HCT116 (cell line): ENCODE results near the gene PRKCZ. TPM values are rescaled to one million over a fixed set of nuclear protein-coding genes. Genes with fewer than 3 reads are reported as not detected.

ENCODE experiments used
- ATAC-seq: fragments of 200-7000 bp; cut with Tn5 transposase; 2 replicates; pipeline ENCODE4 v1.9.1; 2020; ENCODE audit warnings: mild to moderate bottlenecking, moderate library complexity
- BruUV-seq: library from RNA; stranded (reverse); fragments of 400-500 nt; replicated peaks from 2 replicates; lab custom pipeline; 2021; lab: Mats Ljungman, UMichigan
- CTCF ChIA-PET: fragments of 300-600 bp; sonication (Branson Sonifier 250); formaldehyde crosslinking; loops from one replicate; lab custom pipeline; 2021; ENCODE audit warnings: antibody characterized with exemption; lab: Charles Lee
- POLR2A ChIA-PET: fragments of 300-600, 350-600 bp; sonication (Branson Sonifier 250); formaldehyde crosslinking; loops from one replicate; lab custom pipeline; 2021; ENCODE audit warnings: antibody characterized with exemption; lab: Charles Lee
- RAD21 ChIA-PET, 2 experiments: fragments of 300-600 bp; sonication (Branson Sonifier 250); formaldehyde crosslinking; loops; one replicate each; lab custom pipeline; 2023; ENCODE audit warnings: low total read pairs in 2 of 2; ENCODE audit not compliant: uncharacterized antibody in 2 of 2, unreplicated experiment in 2 of 2, low non-redundant PET in 1 of 2; lab: Charles Lee
- DNase-seq: peaks from one replicate; pipeline ENCODE4 v3.0.0-alpha.2; 2010; ENCODE audit warnings: low read depth, low spot score
- H2AFZ ChIP-seq: fragments of 200-600 bp; shearing (Covaris generic), sonication (generic); 2 replicates; pipeline ENCODE4 v1.6.1; 2017; ENCODE audit warnings: low read depth, mixed run types, mixed read lengths, antibody characterized with exemption, low read length; ENCODE audit not compliant: poor library complexity, severe bottlenecking
- H3K27ac ChIP-seq: 2 replicates; pipeline ENCODE4 v1.5.1; 2012; ENCODE audit warnings: low read depth, low read length
- H3K27me3 ChIP-seq: fragments of 200-600 bp; sonication (generic); 2 replicates; pipeline ENCODE4 v1.6.1; 2016; ENCODE audit warnings: mixed run types, low read length, mixed read lengths; ENCODE audit not compliant: insufficient read depth
- H3K36me3 ChIP-seq, 2 experiments: fragments of 200-500 bp in 1 of 2; fragments of 200-600 bp in 1 of 2; sonication (Bioruptor generic) in 1 of 2; sonication (generic) in 1 of 2; 2 replicates each; pipeline versions ENCODE4 v1.5.1 to v1.6.1; 2014 to 2016; ENCODE audit warnings: low read length in 2 of 2, inconsistent platforms in 1 of 2, mixed read lengths in 1 of 2, mixed run types in 1 of 2; ENCODE audit not compliant: insufficient read depth in 2 of 2, control insufficient read depth in 1 of 2
- H3K4me1 ChIP-seq, 2 experiments: fragments of 200-600 bp in 1 of 2; sonication (generic) in 1 of 2; 2 replicates each; pipeline versions ENCODE4 v1.5.1 to v1.6.1; 2012 to 2017; ENCODE audit warnings: low read length in 2 of 2, inconsistent platforms in 1 of 2, mild to moderate bottlenecking in 1 of 2, mixed read lengths in 1 of 2, mixed run types in 1 of 2, moderate library complexity in 1 of 2; ENCODE audit not compliant: insufficient read depth in 2 of 2, control insufficient read depth in 1 of 2
- H3K4me2 ChIP-seq: fragments of 200-600 bp; sonication (generic); 2 replicates; pipeline ENCODE4 v1.6.1; 2017; ENCODE audit warnings: mixed run types, low read length, mixed read lengths
- H3K4me3 ChIP-seq, 2 experiments: fragments of 200-600 bp in 1 of 2; sonication (generic) in 1 of 2; replicated peaks in 1 of 2; 2 replicates each; pipeline ENCODE4 v1.5.1; 2011 to 2016; ENCODE audit warnings: low read length in 2 of 2, control low read depth in 1 of 2, low read depth in 1 of 2, mild to moderate bottlenecking in 1 of 2, mixed read lengths in 1 of 2, mixed run types in 1 of 2
- H3K79me2 ChIP-seq: fragments of 200-600 bp; sonication (generic); 2 replicates; pipeline ENCODE4 v1.6.1; 2017; ENCODE audit warnings: mild to moderate bottlenecking, mixed run types, low read length, moderate library complexity, mixed read lengths; ENCODE audit not compliant: insufficient read depth
- H3K9ac ChIP-seq: fragments of 200-600 bp; sonication (generic); 2 replicates; pipeline ENCODE4 v1.6.1; 2016; ENCODE audit warnings: low read length, mixed read lengths
- H3K9me2 ChIP-seq: fragments of 200-600 bp; sonication (generic), shearing (Covaris generic); 2 replicates; pipeline ENCODE4 v1.6.1; 2017; ENCODE audit warnings: mixed run types, mild to moderate bottlenecking, moderate library complexity; ENCODE audit not compliant: insufficient read depth
- H3K9me3 ChIP-seq, 2 experiments: fragments of 200-500 bp in 1 of 2; fragments of 200-600 bp in 1 of 2; sonication (Bioruptor generic) in 1 of 2; sonication (generic) in 1 of 2; 2 replicates each; pipeline ENCODE4 v1.6.1; 2014 to 2017; ENCODE audit warnings: low read length in 2 of 2, mixed read lengths in 2 of 2, inconsistent platforms in 1 of 2, low read depth in 1 of 2, mild to moderate bottlenecking in 1 of 2, mixed run types in 1 of 2, moderate library complexity in 1 of 2; ENCODE audit not compliant: control insufficient read depth in 1 of 2, insufficient read depth in 1 of 2
- H4K20me1 ChIP-seq: fragments of 200-600 bp; sonication (generic), shearing (Covaris generic); 2 replicates; pipeline ENCODE4 v1.6.1; 2017; ENCODE audit warnings: mixed run types, mild to moderate bottlenecking, moderate library complexity; ENCODE audit not compliant: insufficient read depth
- POLR2AphosphoS5 ChIP-seq: IDR thresholded peaks from 2 replicates; pipeline ENCODE4 v1.6.1; 2011; ENCODE audit warnings: mild to moderate bottlenecking, low read depth, low read length, moderate library complexity
- SP1 ChIP-seq: IDR thresholded peaks from 2 replicates; pipeline ENCODE4 v1.6.1; 2012; ENCODE audit warnings: low read depth
- YY1 ChIP-seq: IDR thresholded peaks from 2 replicates; pipeline ENCODE4 v1.6.1; 2011; ENCODE audit warnings: low read length, low read depth, moderate library complexity, mild to moderate bottlenecking; ENCODE audit not compliant: insufficient replicate concordance; ENCODE audit errors: extremely low read depth
- intact Hi-C: fragments of 100-400 bp; cut with micrococcal nuclease; formaldehyde crosslinking; loops from 2 replicates; pipeline ENCODE4 v1.10.0; 2022
- total RNA-seq: library from RNA; stranded (reverse); gene quantifications from one replicate; pipeline ENCODE4 v1.2.1, GENCODE V29; 2021; ENCODE audit not compliant: unreplicated experiment
- TF ChIP-seq, protein P1 (sequence below): IDR thresholded peaks from 2 replicates; pipeline ENCODE4 v1.6.1; 2011; ENCODE audit warnings: mild to moderate bottlenecking, low read length, moderate library complexity; ENCODE audit not compliant: insufficient replicate concordance; ENCODE audit errors: extremely low read depth
- TF ChIP-seq, protein P2 (sequence below), 3 experiments: fragments of 200-600 bp in 1 of 3; sonication (generic) in 1 of 3; IDR thresholded peaks in 2 of 3; conservative IDR thresholded peaks in 1 of 3; 2 replicates each; pipeline ENCODE4 v1.5.1; 2012 to 2017; ENCODE audit warnings: low read depth in 2 of 3, low read length in 2 of 3, antibody characterized with exemption in 1 of 3, borderline replicate concordance in 1 of 3, control low read depth in 1 of 3, mild to moderate bottlenecking in 1 of 3, mixed read lengths in 1 of 3, mixed run types in 1 of 3, moderate library complexity in 1 of 3; ENCODE audit not compliant: insufficient read depth in 1 of 3

Gene PRKCZ
- total RNA-seq, 1 experiment from 2014 or later = 46.8 TPM

DNA sequence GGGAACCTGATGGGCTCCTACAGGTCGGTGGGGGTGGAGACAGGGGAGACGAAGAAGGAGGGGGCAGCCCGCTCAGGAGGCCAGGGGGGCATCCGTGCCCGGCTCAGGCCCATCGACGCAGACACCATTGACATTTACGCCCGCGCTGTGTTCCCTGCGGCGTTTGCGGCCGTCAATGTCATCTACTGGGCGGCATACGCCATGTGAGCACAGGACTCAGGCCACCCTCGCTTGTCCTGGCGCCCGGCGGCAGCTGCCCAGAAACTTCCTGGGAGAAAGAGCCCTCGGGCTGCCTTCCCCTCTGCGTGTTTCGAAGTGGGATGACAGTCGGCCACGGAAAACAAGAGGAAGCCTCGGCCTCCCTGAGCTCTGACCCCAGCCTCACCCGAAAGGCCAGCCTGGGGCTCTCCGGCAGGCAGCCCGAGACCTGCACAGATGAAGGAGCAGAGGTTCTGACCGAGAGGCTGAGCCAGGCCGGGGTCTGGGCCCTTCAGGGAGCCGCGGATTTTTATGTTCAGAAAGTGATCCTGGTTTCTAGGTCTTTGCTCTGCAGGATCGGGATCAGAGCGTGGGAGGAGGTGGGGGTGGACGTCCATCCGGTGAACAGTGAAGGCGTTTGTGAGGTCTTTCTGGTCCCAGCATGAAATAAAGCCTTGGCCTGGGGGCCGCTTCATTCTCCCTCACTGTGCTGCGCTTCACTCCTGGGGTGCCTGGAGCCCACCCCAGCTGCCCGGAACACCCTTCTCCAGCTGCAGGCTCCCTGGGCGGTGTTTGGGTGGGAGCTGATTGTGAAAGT is 19.9 kb upstream of the PRKCZ start:
- H3K4me3 ChIP-seq = no peak overlapping the region
- H2AFZ ChIP-seq = no peak overlapping the region
- no peaks in the 10 kb centered on the region for H3K9me2 ChIP-seq
- H3K4me2 ChIP-seq = no peak overlapping the region
- no peaks in the 10 kb centered on the region for H3K79me2 ChIP-seq
- no peak overlapping the region for H3K27ac ChIP-seq
- POLR2A ChIA-PET = no interaction called here
- CTCF ChIA-PET = interaction anchor here (1.0 kb wide), 1 partner anchor 15 kb away, joined by 3 read pairs; no protein-coding TSS in a partner anchor
- no peak overlapping the region for H3K9ac ChIP-seq
- RAD21 ChIA-PET = interaction anchor here in 1 of 2 experiments (0.6 kb wide), 1 partner anchor 15 kb away, joined by 3 read pairs; no protein-coding TSS in a partner anchor
- no peaks in the 10 kb centered on the region for H3K27me3 ChIP-seq
- no peaks in the 10 kb centered on the region for H3K36me3 ChIP-seq
- ATAC-seq (no peak), DNase-seq (no peak)
- H3K4me1 ChIP-seq = no peaks in the 10 kb centered on the region
- no TSS peak for BruUV-seq
- TF ChIP-seq POLR2AphosphoS5 = no peak
- TF ChIP-seq YY1 = no peak
- TF ChIP-seq, protein P1, sequence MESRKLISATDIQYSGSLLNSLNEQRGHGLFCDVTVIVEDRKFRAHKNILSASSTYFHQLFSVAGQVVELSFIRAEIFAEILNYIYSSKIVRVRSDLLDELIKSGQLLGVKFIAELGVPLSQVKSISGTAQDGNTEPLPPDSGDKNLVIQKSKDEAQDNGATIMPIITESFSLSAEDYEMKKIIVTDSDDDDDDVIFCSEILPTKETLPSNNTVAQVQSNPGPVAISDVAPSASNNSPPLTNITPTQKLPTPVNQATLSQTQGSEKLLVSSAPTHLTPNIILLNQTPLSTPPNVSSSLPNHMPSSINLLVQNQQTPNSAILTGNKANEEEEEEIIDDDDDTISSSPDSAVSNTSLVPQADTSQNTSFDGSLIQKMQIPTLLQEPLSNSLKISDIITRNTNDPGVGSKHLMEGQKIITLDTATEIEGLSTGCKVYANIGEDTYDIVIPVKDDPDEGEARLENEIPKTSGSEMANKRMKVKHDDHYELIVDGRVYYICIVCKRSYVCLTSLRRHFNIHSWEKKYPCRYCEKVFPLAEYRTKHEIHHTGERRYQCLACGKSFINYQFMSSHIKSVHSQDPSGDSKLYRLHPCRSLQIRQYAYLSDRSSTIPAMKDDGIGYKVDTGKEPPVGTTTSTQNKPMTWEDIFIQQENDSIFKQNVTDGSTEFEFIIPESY = no peak
- TF ChIP-seq, protein P2, sequence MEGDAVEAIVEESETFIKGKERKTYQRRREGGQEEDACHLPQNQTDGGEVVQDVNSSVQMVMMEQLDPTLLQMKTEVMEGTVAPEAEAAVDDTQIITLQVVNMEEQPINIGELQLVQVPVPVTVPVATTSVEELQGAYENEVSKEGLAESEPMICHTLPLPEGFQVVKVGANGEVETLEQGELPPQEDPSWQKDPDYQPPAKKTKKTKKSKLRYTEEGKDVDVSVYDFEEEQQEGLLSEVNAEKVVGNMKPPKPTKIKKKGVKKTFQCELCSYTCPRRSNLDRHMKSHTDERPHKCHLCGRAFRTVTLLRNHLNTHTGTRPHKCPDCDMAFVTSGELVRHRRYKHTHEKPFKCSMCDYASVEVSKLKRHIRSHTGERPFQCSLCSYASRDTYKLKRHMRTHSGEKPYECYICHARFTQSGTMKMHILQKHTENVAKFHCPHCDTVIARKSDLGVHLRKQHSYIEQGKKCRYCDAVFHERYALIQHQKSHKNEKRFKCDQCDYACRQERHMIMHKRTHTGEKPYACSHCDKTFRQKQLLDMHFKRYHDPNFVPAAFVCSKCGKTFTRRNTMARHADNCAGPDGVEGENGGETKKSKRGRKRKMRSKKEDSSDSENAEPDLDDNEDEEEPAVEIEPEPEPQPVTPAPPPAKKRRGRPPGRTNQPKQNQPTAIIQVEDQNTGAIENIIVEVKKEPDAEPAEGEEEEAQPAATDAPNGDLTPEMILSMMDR (IDR thresholded peaks at IDR 0.05 in 2 of 3, conservative IDR thresholded peaks at IDR 0.05 in 1 of 3; ENCODE audit: borderline replicate concordance in 1 of 3, insufficient read depth in 1 of 3, low read depth in 2 of 3, low read length in 2 of 3) = no peak
- TF ChIP-seq SP1 = no peak
- intact Hi-C loops = no loop called here
- no peaks in the 10 kb centered on the region for H4K20me1 ChIP-seq
- no peaks in the 10 kb centered on the region for H3K9me3 ChIP-seq
